HepG2 (cell line): ENCODE measurements around the gene TACC2. TPM values are rescaled to one million over a fixed set of nuclear protein-coding genes. Genes with fewer than 3 reads are reported as not detected.

ENCODE experiments used
- ATAC-seq: fragments of 200-7000 bp; cut with Tn5 transposase; 3 replicates; pipeline ENCODE4 v1.9.1; 2020; ENCODE audit warnings: mild to moderate bottlenecking, moderate library complexity
- BruUV-seq: library from RNA; stranded (reverse); fragments of 400-500 nt; replicated peaks from 2 replicates; lab custom pipeline; 2021; lab: Mats Ljungman, UMichigan
- CTCF ChIA-PET: fragments of 300-600 bp; formaldehyde crosslinking; extraction: SDS; loops from one replicate; lab custom pipeline; 2021; ENCODE audit warnings: low total read pairs, inconsistent platforms, low intra/inter-chr PET ratio; lab: Yijun Ruan, JAX
- POLR2A ChIA-PET: fragments of 350-600 bp; sonication (Branson Sonifier 250); formaldehyde crosslinking; loops from one replicate; lab custom pipeline; 2020; ENCODE audit warnings: antibody characterized with exemption, inconsistent platforms; lab: Yijun Ruan, JAX
- DNase-seq: peaks from one replicate; pipeline ENCODE4 v3.0.0-alpha.2; 2015; ENCODE audit warnings: low spot score
- FAIRE-seq: peaks from 3 replicates; lab custom pipeline; 2011; peaks lifted over from hg19 to GRCh38; lab: Jason Lieb, UNC
- H2AFZ ChIP-seq: one replicate; pipeline ENCODE4 v1.6.1; 2011; ENCODE audit warnings: low read length, inconsistent platforms
- H3K27ac ChIP-seq: fragments of 300-600 bp; 3 replicates; pipeline ENCODE4 v1.8.0; 2011; ENCODE audit warnings: mixed run types, mild to moderate bottlenecking, mixed read lengths, low read length, inconsistent platforms; ENCODE audit not compliant: insufficient read depth; ENCODE audit errors: extremely low read length
- H3K27me3 ChIP-seq, 2 experiments: fragments of 200-600 bp in 1 of 2; 2 replicates in 1 of 2; 3 replicates in 1 of 2; pipeline versions ENCODE4 v1.6.0 to v1.8.0; 2011; ENCODE audit warnings: low read length in 2 of 2, mild to moderate bottlenecking in 2 of 2, moderate library complexity in 2 of 2, inconsistent platforms in 1 of 2; ENCODE audit not compliant: insufficient read depth in 2 of 2, control insufficient read depth in 1 of 2
- H3K36me3 ChIP-seq, 2 experiments: fragments of 200-600 bp in 1 of 2; replicated peaks in 1 of 2; 2 replicates in 1 of 2; 3 replicates in 1 of 2; pipeline versions ENCODE4 v1.5.1 to v1.8.0; 2011; ENCODE audit warnings: low read length in 2 of 2, inconsistent platforms in 1 of 2; ENCODE audit not compliant: insufficient read depth in 2 of 2, control insufficient read depth in 1 of 2
- H3K4me1 ChIP-seq: 2 replicates; pipeline ENCODE4 v1.5.1; 2012; ENCODE audit warnings: low read length, inconsistent platforms; ENCODE audit not compliant: insufficient read depth
- H3K4me2 ChIP-seq: 2 replicates; pipeline ENCODE4 v1.6.0; 2011; ENCODE audit warnings: low read depth, low read length, inconsistent platforms
- H3K4me3 ChIP-seq, 3 experiments: fragments of 200-600 bp in 1 of 3; sonication (generic), shearing (Covaris generic) in 1 of 3; replicated peaks in 1 of 3; 2 replicates each; pipeline ENCODE4 v1.5.1; 2011 to 2016; ENCODE audit warnings: low read length in 3 of 3, inconsistent platforms in 2 of 3, low read depth in 2 of 3, mild to moderate bottlenecking in 2 of 3, control low read depth in 1 of 3, mixed read lengths in 1 of 3; ENCODE audit not compliant: insufficient read depth in 1 of 3
- H3K79me2 ChIP-seq: one replicate; pipeline ENCODE4 v1.6.1; 2011; ENCODE audit warnings: low read length, inconsistent platforms; ENCODE audit not compliant: insufficient read depth
- H3K9ac ChIP-seq: 2 replicates; pipeline ENCODE4 v1.6.0; 2011; ENCODE audit warnings: mild to moderate bottlenecking, low read depth, low read length, inconsistent platforms; ENCODE audit not compliant: insufficient read depth
- H3K9me3 ChIP-seq: 2 replicates; pipeline ENCODE4 v1.5.1; 2012; ENCODE audit warnings: mild to moderate bottlenecking, low read length
- H4K20me1 ChIP-seq: 2 replicates; pipeline ENCODE4 v1.6.0; 2011; ENCODE audit warnings: inconsistent platforms, mild to moderate bottlenecking, low read length, moderate library complexity; ENCODE audit not compliant: insufficient read depth
- FOXA1 ChIP-seq, 2 experiments: fragments of 450-650 bp in 1 of 2; sonication (generic) in 1 of 2; formaldehyde crosslinking in 1 of 2; IDR thresholded peaks; 2 replicates each; pipeline versions ENCODE4 v1.4.0 to v1.6.1; 2016 to 2020; ENCODE audit warnings: missing genetic modification reagents in 1 of 2
- GFI1 ChIP-seq: sonication (generic); formaldehyde crosslinking; IDR thresholded peaks from 2 replicates; pipeline ENCODE4 v1.5.0; 2020; ENCODE audit warnings: missing genetic modification reagents, mild to moderate bottlenecking, borderline replicate concordance
- NR2C2 ChIP-seq: sonication (generic); formaldehyde crosslinking; IDR thresholded peaks from 2 replicates; pipeline ENCODE4 v1.4.0; 2020; ENCODE audit warnings: missing genetic modification reagents, mild to moderate bottlenecking, moderate library complexity, borderline replicate concordance
- SMAD3 ChIP-seq: sonication (generic); formaldehyde crosslinking; IDR thresholded peaks from 2 replicates; pipeline ENCODE4 v1.4.0; 2020; ENCODE audit warnings: missing genetic modification reagents
- THAP8 ChIP-seq: sonication (generic); formaldehyde crosslinking; IDR thresholded peaks from 2 replicates; pipeline ENCODE4 v1.5.1; 2020; ENCODE audit warnings: missing genetic modification reagents, mild to moderate bottlenecking, borderline replicate concordance
- TOE1 ChIP-seq: sonication (generic); formaldehyde crosslinking; IDR thresholded peaks from 2 replicates; pipeline ENCODE4 v1.4.0; 2020; ENCODE audit warnings: mild to moderate bottlenecking, missing genetic modification reagents
- ZMYM3 ChIP-seq: sonication (generic); formaldehyde crosslinking; IDR thresholded peaks from 2 replicates; pipeline ENCODE4 v1.5.1; 2020; ENCODE audit warnings: mild to moderate bottlenecking, missing genetic modification reagents
- ZNF629 ChIP-seq: sonication (generic); formaldehyde crosslinking; conservative IDR thresholded peaks from 2 replicates; pipeline ENCODE4 v1.5.0; 2020; ENCODE audit warnings: missing genetic modification reagents
- ZNF781 ChIP-seq: sonication (generic); formaldehyde crosslinking; IDR thresholded peaks from 2 replicates; pipeline ENCODE4 v1.5.1; 2020; ENCODE audit warnings: borderline replicate concordance, mild to moderate bottlenecking, missing genetic modification reagents; ENCODE audit errors: not compliant biosample characterization
- ZNF891 ChIP-seq: sonication (generic); formaldehyde crosslinking; IDR thresholded peaks from 2 replicates; pipeline ENCODE4 v1.5.0; 2020; ENCODE audit warnings: mild to moderate bottlenecking, missing genetic modification reagents
- WGBS: methylation state at CpG from one replicate; pipeline ENCODE4 v1.1.6; 2017; ENCODE audit warnings: low lambda C conversion rate; 5-methylcytosine and 5-hydroxymethylcytosine counted together
- in situ Hi-C: cut with HindIII; loops from 2 replicates; pipeline ENCODE4 v1.10.0; 2017; ENCODE audit warnings: low pct_unique_long_range_greater_than_20kb; ENCODE audit not compliant: extremely low pct_ligation_motif_present
- intact Hi-C: fragments of 100-400 bp; cut with micrococcal nuclease; formaldehyde crosslinking; loops from one replicate; pipeline ENCODE4 v1.10.0; 2022; ENCODE audit not compliant: unreplicated experiment
- polyA plus RNA-seq, 8 experiments: library from polyadenylated mRNA; depleted of rRNA in 3 of 8; stranded (reverse) in 7 of 8; unstranded in 1 of 8; fragments of >200 nt; fragmentation: Illumina TruSeq in 4 of 8; extraction: Trizol in 4 of 8; gene quantifications; 2 replicates each; pipeline versions ENCODE4 v1.2.1 to v1.2.3, GENCODE V29; 2011 to 2016; ENCODE audit warnings: low read depth in 4 of 8, missing spikeins in 1 of 8, mixed read lengths in 1 of 8; ENCODE audit not compliant: insufficient read depth in 1 of 8
- total RNA-seq, 5 experiments: library from RNA; depleted of rRNA; stranded (reverse); fragments of >200 nt; fragmentation: Illumina TruSeq; extraction: Trizol; gene quantifications; 2 replicates each; pipeline ENCODE4 v1.2.3, GENCODE V29; 2016; ENCODE audit warnings: low read depth in 1 of 5
- TF ChIP-seq, protein P1 (sequence below): sonication (generic); formaldehyde crosslinking; conservative IDR thresholded peaks from 2 replicates; pipeline ENCODE4 v1.5.0; 2020; ENCODE audit warnings: missing genetic modification reagents
- TF ChIP-seq, protein P2 (sequence below): sonication (generic); formaldehyde crosslinking; conservative IDR thresholded peaks from 2 replicates; pipeline ENCODE4 v1.8.0; 2022; ENCODE audit warnings: missing genetic modification reagents

The TACC2 gene
- total and polyA plus RNA-seq, 2 of the 13 experiments (the other 11 are each of a cell fraction or from before 2014, with no cell fraction given) = 11.8 to 16.0 TPM

- TF ChIP-seq ZNF891 (CRISPR knock-in tag) (no peak), SMAD3 (CRISPR knock-in tag) (no peak), FOXA1 (IDR thresholded peaks at IDR 0.05) (no peak), FOXA1 (CRISPR knock-in tag; IDR thresholded peaks at IDR 0.05) (no peak), TOE1 (CRISPR knock-in tag) (no peak), GFI1 (no peak)
- TF ChIP-seq, protein P1, sequence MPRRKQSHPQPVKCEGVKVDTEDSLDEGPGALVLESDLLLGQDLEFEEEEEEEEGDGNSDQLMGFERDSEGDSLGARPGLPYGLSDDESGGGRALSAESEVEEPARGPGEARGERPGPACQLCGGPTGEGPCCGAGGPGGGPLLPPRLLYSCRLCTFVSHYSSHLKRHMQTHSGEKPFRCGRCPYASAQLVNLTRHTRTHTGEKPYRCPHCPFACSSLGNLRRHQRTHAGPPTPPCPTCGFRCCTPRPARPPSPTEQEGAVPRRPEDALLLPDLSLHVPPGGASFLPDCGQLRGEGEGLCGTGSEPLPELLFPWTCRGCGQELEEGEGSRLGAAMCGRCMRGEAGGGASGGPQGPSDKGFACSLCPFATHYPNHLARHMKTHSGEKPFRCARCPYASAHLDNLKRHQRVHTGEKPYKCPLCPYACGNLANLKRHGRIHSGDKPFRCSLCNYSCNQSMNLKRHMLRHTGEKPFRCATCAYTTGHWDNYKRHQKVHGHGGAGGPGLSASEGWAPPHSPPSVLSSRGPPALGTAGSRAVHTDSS = no peak
Observed at GRCh38 chr10:122089311-122090017, 100.5 kb downstream of the TACC2 start (continued).

- H4K20me1 ChIP-seq = no peaks in the 10 kb centered on the region
- no peaks in the 10 kb centered on the region for H3K4me1 ChIP-seq
- H3K27ac ChIP-seq = no peak overlapping the region
- H3K27me3 ChIP-seq = no peaks in the 10 kb centered on the region
- H3K9me3 ChIP-seq = no peaks in the 10 kb centered on the region
- no peak overlapping the region for H3K4me3 ChIP-seq
- no peak for DNase-seq
- ChIA-PET CTCF (no interaction called here), POLR2A (no interaction called here)
- intact Hi-C loops = no loop called here
- no peaks in the 10 kb centered on the region for H3K79me2 ChIP-seq
- ATAC-seq = no peak
- TF ChIP-seq ZNF781 (CRISPR knock-in tag) = no peak
- TF ChIP-seq NR2C2 (CRISPR knock-in tag) = no peak
- TF ChIP-seq ZNF629 (CRISPR knock-in tag) = peak; percentile 92
- TF ChIP-seq ZMYM3 = 0 out of 2 replicates have a peak, but pooled peaks have one; percentile 45
- TF ChIP-seq, protein P2, sequence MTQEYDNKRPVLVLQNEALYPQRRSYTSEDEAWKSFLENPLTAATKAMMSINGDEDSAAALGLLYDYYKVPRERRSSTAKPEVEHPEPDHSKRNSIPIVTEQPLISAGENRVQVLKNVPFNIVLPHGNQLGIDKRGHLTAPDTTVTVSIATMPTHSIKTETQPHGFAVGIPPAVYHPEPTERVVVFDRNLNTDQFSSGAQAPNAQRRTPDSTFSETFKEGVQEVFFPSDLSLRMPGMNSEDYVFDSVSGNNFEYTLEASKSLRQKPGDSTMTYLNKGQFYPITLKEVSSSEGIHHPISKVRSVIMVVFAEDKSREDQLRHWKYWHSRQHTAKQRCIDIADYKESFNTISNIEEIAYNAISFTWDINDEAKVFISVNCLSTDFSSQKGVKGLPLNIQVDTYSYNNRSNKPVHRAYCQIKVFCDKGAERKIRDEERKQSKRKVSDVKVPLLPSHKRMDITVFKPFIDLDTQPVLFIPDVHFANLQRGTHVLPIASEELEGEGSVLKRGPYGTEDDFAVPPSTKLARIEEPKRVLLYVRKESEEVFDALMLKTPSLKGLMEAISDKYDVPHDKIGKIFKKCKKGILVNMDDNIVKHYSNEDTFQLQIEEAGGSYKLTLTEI (CRISPR knock-in tag) = no peak
- TF ChIP-seq THAP8 (CRISPR knock-in tag) = no peak
- BruUV-seq = no TSS peak
- no peak overlapping the region for H3K9ac ChIP-seq
- H3K36me3 ChIP-seq = peaks cover 6 to 10% of the 10 kb centered on the region in 2 experiments; a peak in 3 of 5 replicates
- WGBS = 90% methylated on average over 6 of the region's 6 CpGs
- no peak overlapping the region for H3K4me2 ChIP-seq
- in situ Hi-C loops = no loop called here
- no peak overlapping the region for H2AFZ ChIP-seq
- no peak for FAIRE-seq
Observed at GRCh38 chr10:122091722-122092121, 102.8 kb downstream of the TACC2 start.
